HEK293T (cell line): ENCODE measurements around the gene MAN1C1.

Source experiments
- CTCF ChIA-PET: fragments of 350-600 bp; formaldehyde crosslinking; extraction: SDS; loops from one replicate; lab custom pipeline; 2021; ENCODE audit warnings: antibody characterized with exemption, inconsistent platforms; lab: Yijun Ruan, JAX
- POLR2A ChIA-PET: fragments of 350-600 bp; formaldehyde crosslinking; extraction: SDS; loops from one replicate; lab custom pipeline; 2020; ENCODE audit warnings: antibody characterized with exemption, inconsistent platforms; lab: Yijun Ruan, JAX
- DNase-seq: peaks from one replicate; pipeline ENCODE4 v3.0.0; 2012; ENCODE audit warnings: mixed read lengths; ENCODE audit errors: extremely low spot score
- ARNT ChIP-seq: fragments of 450-650 bp; IDR thresholded peaks from 2 replicates; pipeline ENCODE4 v1.6.1; 2017; ENCODE audit warnings: mild to moderate bottlenecking
- BHLHE40 ChIP-seq: fragments of 450-650 bp; IDR thresholded peaks from 2 replicates; pipeline ENCODE4 v1.6.1; 2016; ENCODE audit warnings: mild to moderate bottlenecking, moderate library complexity, borderline replicate concordance
- CTBP1 ChIP-seq: fragments of 450-650 bp; IDR thresholded peaks from 2 replicates; pipeline ENCODE4 v1.6.1; 2016; ENCODE audit warnings: borderline replicate concordance
- ELF4 ChIP-seq: fragments of 450-650 bp; IDR thresholded peaks from 2 replicates; pipeline ENCODE4 v1.6.1; 2017; ENCODE audit warnings: antibody characterized with exemption
- FOXA1 ChIP-seq: fragments of 450-650 bp; IDR thresholded peaks from 2 replicates; pipeline ENCODE4 v1.6.1; 2016; ENCODE audit warnings: mild to moderate bottlenecking
- FOXK2 ChIP-seq: fragments of 450-650 bp; IDR thresholded peaks from 2 replicates; pipeline ENCODE4 v1.6.1; 2016; ENCODE audit warnings: mild to moderate bottlenecking
- FOXM1 ChIP-seq: fragments of 450-650 bp; IDR thresholded peaks from 2 replicates; pipeline ENCODE4 v1.6.1; 2017; ENCODE audit warnings: mild to moderate bottlenecking, borderline replicate concordance
- HDGF ChIP-seq: fragments of 450-650 bp; IDR thresholded peaks from 2 replicates; pipeline ENCODE4 v1.6.1; 2017; ENCODE audit warnings: antibody characterized with exemption, borderline replicate concordance
- L3MBTL2 ChIP-seq: fragments of 450-650 bp; conservative IDR thresholded peaks from 2 replicates; pipeline ENCODE4 v1.6.1; 2016; ENCODE audit warnings: mild to moderate bottlenecking
- LEF1 ChIP-seq: fragments of 450-650 bp; IDR thresholded peaks from 2 replicates; pipeline ENCODE4 v1.6.1; 2017; ENCODE audit warnings: mild to moderate bottlenecking, borderline replicate concordance
- NFRKB ChIP-seq: fragments of 450-650 bp; IDR thresholded peaks from 2 replicates; pipeline ENCODE4 v1.6.1; 2016; ENCODE audit warnings: mild to moderate bottlenecking, moderate library complexity
- SP1 ChIP-seq: fragments of 450-650 bp; IDR thresholded peaks from 2 replicates; pipeline ENCODE4 v1.6.1; 2017
- SUZ12 ChIP-seq: fragments of 450-650 bp; IDR thresholded peaks from 2 replicates; pipeline ENCODE4 v1.6.1; 2016; ENCODE audit warnings: mild to moderate bottlenecking
- TARDBP ChIP-seq: fragments of 450-650 bp; IDR thresholded peaks from 2 replicates; pipeline ENCODE4 v1.6.1; 2016
- ZNF384 ChIP-seq: fragments of 450-650 bp; IDR thresholded peaks from 2 replicates; pipeline ENCODE4 v1.6.1; 2016
- TF ChIP-seq, protein P1 (sequence below): fragments of 450-650 bp; IDR thresholded peaks from 2 replicates; pipeline ENCODE4 v1.6.1; 2016

MAN1C1 gene

DNA sequence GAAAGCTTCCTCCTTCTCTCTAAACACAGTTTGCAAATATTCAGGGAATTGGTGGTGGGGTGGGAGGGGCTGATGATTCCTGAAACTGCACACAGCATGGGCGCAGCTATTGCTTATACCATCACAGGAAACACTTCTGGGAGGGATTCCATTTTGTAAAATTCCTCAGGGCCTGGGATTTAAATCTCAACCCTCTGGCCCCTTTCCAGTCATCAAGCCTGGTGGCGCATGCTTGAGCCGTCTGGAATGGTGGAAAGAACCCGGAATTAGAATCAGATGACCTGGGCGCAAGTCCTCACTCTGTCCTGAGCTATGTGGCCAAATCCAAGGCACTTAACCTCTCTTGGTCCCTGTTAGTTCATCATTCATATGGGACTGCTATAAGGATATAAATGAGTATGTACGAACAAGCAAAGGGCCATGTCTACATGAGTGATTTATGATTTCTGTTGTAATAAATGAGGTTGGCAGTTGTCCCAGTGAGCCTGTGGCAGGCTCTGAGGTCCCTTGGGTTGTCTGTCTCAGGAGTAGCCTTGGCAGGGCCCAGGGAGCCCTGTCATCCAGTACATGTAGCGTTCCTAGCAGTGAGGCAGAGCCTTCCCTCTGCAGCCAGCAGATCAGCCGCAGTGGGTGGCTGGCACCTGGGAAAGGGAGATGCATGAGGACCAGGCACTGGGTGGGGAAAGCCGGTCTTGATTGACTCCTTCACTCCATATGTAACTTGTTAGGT lies 72.0 kb downstream of the MAN1C1 start:
- DNase-seq, result no peak
- ChIA-PET POLR2A (no interaction called here), CTCF (no interaction called here)
- no peak for TF ChIP-seq FOXK2
- TF ChIP-seq BHLHE40, result no peak
- no peak for TF ChIP-seq CTBP1
- TF ChIP-seq, protein P1, sequence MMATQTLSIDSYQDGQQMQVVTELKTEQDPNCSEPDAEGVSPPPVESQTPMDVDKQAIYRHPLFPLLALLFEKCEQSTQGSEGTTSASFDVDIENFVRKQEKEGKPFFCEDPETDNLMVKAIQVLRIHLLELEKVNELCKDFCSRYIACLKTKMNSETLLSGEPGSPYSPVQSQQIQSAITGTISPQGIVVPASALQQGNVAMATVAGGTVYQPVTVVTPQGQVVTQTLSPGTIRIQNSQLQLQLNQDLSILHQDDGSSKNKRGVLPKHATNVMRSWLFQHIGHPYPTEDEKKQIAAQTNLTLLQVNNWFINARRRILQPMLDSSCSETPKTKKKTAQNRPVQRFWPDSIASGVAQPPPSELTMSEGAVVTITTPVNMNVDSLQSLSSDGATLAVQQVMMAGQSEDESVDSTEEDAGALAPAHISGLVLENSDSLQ, result peak; percentile 69

DNA sequence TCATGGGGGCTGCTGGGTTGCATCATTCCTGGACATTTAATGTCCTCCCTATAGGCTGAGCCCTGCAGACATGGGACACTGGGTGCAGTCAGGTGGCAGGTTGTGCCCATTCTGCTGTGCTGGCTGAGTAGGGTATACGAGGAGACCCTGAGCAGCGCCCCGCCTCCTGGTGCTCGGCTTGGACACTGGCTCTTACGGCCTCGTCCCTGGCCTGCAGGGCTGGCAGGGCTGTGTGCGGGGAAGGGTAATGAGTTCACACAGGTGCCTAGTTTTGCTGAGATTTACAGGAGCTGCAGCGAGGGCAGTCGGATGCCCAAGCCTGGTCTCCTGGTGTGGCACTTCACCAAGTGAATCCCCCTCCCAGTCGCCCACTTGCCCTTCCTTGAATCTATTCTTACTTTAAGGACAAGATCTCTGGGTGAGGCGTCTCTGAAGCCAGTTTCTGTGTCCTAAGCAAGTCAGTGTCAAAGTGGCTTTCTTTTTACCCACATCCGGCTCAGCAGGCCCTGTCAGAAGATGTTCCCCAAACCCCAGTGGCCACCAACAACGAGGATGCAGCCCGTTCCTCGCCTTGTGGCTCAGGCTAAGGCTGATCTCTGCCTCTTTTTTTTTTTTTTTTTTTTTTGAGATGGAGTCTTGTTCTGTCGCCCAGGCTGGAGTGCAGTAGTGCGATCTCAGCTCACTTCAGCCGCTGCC lies 73.2 kb downstream of the MAN1C1 start:
- CTCF ChIA-PET, result no interaction called here
- POLR2A ChIA-PET, result no interaction called here
- no peak for DNase-seq
- TF ChIP-seq ARNT (no peak), SUZ12 (no peak), FOXK2 (no peak), L3MBTL2 (no peak), BHLHE40 (no peak), ZNF384 (no peak), ELF4 (no peak), FOXA1 (no peak), LEF1 (no peak), NFRKB (no peak), CTBP1 (no peak), HDGF (no peak), SP1 (no peak), FOXM1 (no peak), TARDBP (no peak)
- TF ChIP-seq, protein P1, result no peak

DNA sequence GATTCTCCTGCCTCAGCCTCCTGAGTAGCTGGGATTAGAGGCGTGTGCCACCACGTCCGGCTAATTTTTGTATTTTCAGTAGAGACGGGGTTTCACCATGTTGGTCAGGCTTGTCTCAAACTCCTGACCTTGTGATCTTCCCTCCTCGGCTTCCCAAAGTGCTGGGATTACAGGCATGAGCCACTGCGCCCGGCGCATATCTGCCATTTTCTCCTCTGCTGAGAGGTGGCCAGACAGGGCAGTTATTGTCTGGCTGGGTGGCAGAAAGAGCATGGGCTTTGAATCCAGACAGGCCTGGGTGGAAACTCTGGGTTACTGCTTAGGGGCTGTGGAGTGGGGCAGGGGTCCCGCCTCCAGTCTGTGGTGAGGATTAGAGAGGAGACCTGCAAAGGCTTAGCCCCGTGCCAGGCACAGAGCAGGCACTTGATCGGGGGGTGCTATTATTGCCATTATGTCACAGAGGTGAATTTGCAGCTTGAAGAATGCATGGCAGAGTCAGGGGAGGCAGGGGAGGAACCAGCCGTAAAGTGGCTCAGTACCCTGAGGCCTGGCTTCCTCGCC lies 73.9 kb downstream of the MAN1C1 start:
- DNase-seq, result no peak
- ChIA-PET POLR2A (no interaction called here), CTCF (no interaction called here)
- no peak for TF ChIP-seq SUZ12
- TF ChIP-seq BHLHE40, result no peak
- no peak for TF ChIP-seq NFRKB
- TF ChIP-seq ELF4, result no peak
- no peak for TF ChIP-seq TARDBP
- TF ChIP-seq FOXM1, result no peak
- TF ChIP-seq HDGF, result no peak
- TF ChIP-seq, protein P1, result no peak
- TF ChIP-seq L3MBTL2, result no peak
- TF ChIP-seq LEF1, result no peak
- no peak for TF ChIP-seq ARNT

DNA sequence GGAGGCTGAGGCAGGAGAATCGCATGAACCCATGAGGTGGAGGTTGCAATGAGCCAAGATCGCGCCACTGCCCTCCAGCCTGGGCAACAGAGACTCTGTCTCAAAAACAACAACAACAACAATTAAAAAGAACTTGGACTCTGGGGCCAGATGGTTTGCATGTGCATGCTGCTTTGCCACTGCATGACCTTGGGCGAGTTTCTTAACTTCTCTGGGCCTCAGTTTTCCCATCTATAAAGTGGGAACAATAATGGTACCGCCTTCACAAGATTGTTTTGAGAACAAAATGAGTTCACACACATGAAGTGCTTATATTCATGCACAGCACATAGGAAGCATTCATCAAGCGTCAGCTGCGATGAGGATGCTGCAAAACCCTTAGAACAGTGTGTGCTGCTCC lies 74.6 kb downstream of the MAN1C1 start:
- CTCF ChIA-PET, result no interaction called here

DNA sequence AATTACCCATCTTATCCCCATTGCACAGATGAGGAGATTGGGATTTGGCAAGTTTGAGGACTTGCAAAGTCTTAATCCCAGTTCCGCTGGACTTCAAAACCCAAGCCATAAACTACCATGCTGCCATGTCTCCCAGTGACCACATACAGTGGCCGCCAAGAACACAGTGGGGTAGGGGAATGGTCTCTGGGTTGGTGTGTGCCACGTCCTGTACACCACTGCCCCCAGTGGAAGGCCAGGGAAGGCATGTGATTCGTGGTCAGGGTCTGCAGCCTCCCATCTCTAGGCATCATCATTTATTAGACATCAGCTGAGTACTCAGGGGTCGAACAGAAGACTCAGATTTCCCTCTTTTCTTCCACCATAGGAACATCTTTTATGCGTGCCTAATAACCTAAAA lies 76.0 kb downstream of the MAN1C1 start:
- TF ChIP-seq SUZ12, result no peak
- no peak for TF ChIP-seq L3MBTL2
- TF ChIP-seq, protein P1, result no peak
- no peak for TF ChIP-seq ELF4
- no peak for TF ChIP-seq HDGF
- no peak for TF ChIP-seq FOXA1
- TF ChIP-seq SP1, result no peak
- no peak for TF ChIP-seq CTBP1
- no peak for TF ChIP-seq FOXM1
- ChIA-PET CTCF (interaction anchor here (0.9 to 2.4 kb wide), 7 partner anchors 9 to 105 kb away, joined by 3 to 11 read pairs (median 5); no protein-coding TSS in a partner anchor), POLR2A (no interaction called here)
- peak; percentile 75 for DNase-seq

More for the DNA sequence above, 74.6 kb downstream of the MAN1C1 start:
- POLR2A ChIA-PET, result no interaction called here
- TF ChIP-seq ELF4, result no peak
- no peak for DNase-seq
